ENCODE data around the gene WNT1.

The WNT1 gene

DNA sequence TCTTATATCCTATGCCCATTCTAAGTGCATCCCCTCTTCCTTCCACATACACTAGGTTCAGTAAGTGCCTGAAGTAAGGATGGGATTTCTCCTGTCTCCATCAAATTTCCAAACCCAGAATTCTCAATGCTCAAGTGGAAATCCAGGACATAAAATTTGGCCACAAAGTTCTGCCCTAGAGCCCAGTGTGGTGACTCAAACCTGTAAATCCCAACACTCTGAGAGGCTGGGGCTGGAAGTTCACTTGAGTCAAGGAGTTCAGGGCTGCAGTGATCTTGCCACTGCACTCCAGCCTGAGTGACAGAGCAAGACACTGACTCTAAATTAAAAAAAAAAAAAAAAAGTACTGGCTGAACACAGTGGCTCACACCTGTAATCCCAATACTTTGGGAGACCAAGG, 16.3 kb upstream of the WNT1 start:
- H3K9me3 ChIP-seq (ENCODE audit: insufficient read depth, low read depth, low read length) = no peaks in the 10 kb centered on the region
- H3K4me1 ChIP-seq (ENCODE audit: insufficient read depth, low read length, poor library complexity, severe bottlenecking) = no peaks in the 10 kb centered on the region
- peaks cover 4% of the 10 kb centered on the region for H3K79me2 ChIP-seq (ENCODE audit: insufficient read depth, low read length)
- no peak overlapping the region for H3K9ac ChIP-seq (ENCODE audit: low read depth, low read length, poor library complexity, severe bottlenecking)
- no peak overlapping the region for H2AFZ ChIP-seq (ENCODE audit: low read length)
- H3K27me3 ChIP-seq (ENCODE audit: insufficient read depth, low read length, poor library complexity, severe bottlenecking) = no peaks in the 10 kb centered on the region
- no peak overlapping the region for H3K4me3 ChIP-seq (ENCODE audit: low read length, poor library complexity, severe bottlenecking)
- no peaks in the 10 kb centered on the region for H3K36me3 ChIP-seq (ENCODE audit: insufficient read depth, low read length)
- H3F3A ChIP-seq (ENCODE audit: low read depth) = no peaks in the 10 kb centered on the region
- no peaks in the 10 kb centered on the region for H4K20me1 ChIP-seq (ENCODE audit: insufficient read depth, low read length, poor library complexity, severe bottlenecking)
- no peak overlapping the region for H3K4me2 ChIP-seq (ENCODE audit: low read depth, low read length, poor library complexity, severe bottlenecking)
- H3K9me2 ChIP-seq (replicated peaks; ENCODE audit: low read depth, low read length) = no peaks in the 10 kb centered on the region
- no peak for TF ChIP-seq EZH2phosphoT487 (IDR thresholded peaks at IDR 0.05; ENCODE audit: borderline replicate concordance)
- TF ChIP-seq, protein P1, sequence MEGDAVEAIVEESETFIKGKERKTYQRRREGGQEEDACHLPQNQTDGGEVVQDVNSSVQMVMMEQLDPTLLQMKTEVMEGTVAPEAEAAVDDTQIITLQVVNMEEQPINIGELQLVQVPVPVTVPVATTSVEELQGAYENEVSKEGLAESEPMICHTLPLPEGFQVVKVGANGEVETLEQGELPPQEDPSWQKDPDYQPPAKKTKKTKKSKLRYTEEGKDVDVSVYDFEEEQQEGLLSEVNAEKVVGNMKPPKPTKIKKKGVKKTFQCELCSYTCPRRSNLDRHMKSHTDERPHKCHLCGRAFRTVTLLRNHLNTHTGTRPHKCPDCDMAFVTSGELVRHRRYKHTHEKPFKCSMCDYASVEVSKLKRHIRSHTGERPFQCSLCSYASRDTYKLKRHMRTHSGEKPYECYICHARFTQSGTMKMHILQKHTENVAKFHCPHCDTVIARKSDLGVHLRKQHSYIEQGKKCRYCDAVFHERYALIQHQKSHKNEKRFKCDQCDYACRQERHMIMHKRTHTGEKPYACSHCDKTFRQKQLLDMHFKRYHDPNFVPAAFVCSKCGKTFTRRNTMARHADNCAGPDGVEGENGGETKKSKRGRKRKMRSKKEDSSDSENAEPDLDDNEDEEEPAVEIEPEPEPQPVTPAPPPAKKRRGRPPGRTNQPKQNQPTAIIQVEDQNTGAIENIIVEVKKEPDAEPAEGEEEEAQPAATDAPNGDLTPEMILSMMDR (conservative IDR thresholded peaks at IDR 0.05; ENCODE audit: low read length) = no peak

DNA sequence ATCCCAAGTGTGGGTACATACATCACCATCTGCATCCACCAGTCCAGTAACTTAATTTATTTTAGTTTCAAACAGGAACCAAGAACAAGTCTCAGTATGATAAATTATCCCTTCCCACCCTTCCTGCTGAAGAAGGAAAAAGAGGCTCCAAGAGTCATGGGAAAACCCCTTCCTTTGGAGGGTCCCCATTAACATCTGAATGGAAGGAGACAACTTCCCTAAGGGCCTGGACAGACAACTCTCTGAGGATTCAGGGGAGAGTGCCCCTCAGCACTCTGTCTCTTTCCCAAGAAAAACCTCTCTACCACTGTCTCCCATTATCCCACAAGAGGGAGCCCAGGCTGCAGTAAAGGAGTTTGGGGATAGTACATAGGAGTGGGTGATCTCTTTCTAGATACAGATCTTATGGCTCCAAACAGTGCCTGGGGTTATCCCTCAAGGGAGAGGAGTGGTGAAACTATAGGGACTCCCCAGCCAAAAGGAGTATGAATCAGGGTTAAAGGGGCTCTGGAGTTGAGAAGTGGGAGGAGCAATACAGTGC, 12.8 kb upstream of the WNT1 start:
- H3F3A ChIP-seq (ENCODE audit: low read depth) = no peaks in the 10 kb centered on the region
- no peaks in the 10 kb centered on the region for H4K20me1 ChIP-seq (ENCODE audit: insufficient read depth, low read length, poor library complexity, severe bottlenecking)
- peaks cover 1% of the 10 kb centered on the region for H3K27me3 ChIP-seq (ENCODE audit: insufficient read depth, low read length, poor library complexity, severe bottlenecking)
- no peak for TF ChIP-seq EZH2phosphoT487 (IDR thresholded peaks at IDR 0.05; ENCODE audit: borderline replicate concordance)
- TF ChIP-seq, protein P1 (conservative IDR thresholded peaks at IDR 0.05; ENCODE audit: low read length) = no peak
- H3K9me3 ChIP-seq (ENCODE audit: insufficient read depth, low read depth, low read length) = no peaks in the 10 kb centered on the region
- no peaks in the 10 kb centered on the region for H3K9me2 ChIP-seq (replicated peaks; ENCODE audit: low read depth, low read length)
- no peaks in the 10 kb centered on the region for H3K36me3 ChIP-seq (ENCODE audit: insufficient read depth, low read length)
- no peaks in the 10 kb centered on the region for H3K4me1 ChIP-seq (ENCODE audit: insufficient read depth, low read length, poor library complexity, severe bottlenecking)
- H3K4me2 ChIP-seq (ENCODE audit: low read depth, low read length, poor library complexity, severe bottlenecking) = no peak overlapping the region
- H2AFZ ChIP-seq (ENCODE audit: low read length) = no peak overlapping the region
- no peaks in the 10 kb centered on the region for H3K79me2 ChIP-seq (ENCODE audit: insufficient read depth, low read length)
- no peak overlapping the region for H3K4me3 ChIP-seq (ENCODE audit: low read length, poor library complexity, severe bottlenecking)
- no peak overlapping the region for H3K9ac ChIP-seq (ENCODE audit: low read depth, low read length, poor library complexity, severe bottlenecking)

- no peak overlapping the region for H2AFZ ChIP-seq (ENCODE audit: low read length)
- no peak overlapping the region for H3K4me3 ChIP-seq (ENCODE audit: low read length, poor library complexity, severe bottlenecking)
- H3K9me2 ChIP-seq (replicated peaks; ENCODE audit: low read depth, low read length) = no peaks in the 10 kb centered on the region
- H3F3A ChIP-seq (ENCODE audit: low read depth) = no peaks in the 10 kb centered on the region
- peaks cover 8% of the 10 kb centered on the region for H3K27me3 ChIP-seq (ENCODE audit: insufficient read depth, low read length, poor library complexity, severe bottlenecking)
- H3K4me1 ChIP-seq (ENCODE audit: insufficient read depth, low read length, poor library complexity, severe bottlenecking) = no peaks in the 10 kb centered on the region
- TF ChIP-seq EZH2phosphoT487 (IDR thresholded peaks at IDR 0.05; ENCODE audit: borderline replicate concordance) = no peak
- TF ChIP-seq, protein P1 (conservative IDR thresholded peaks at IDR 0.05; ENCODE audit: low read length) = no peak
- H4K20me1 ChIP-seq (ENCODE audit: insufficient read depth, low read length, poor library complexity, severe bottlenecking) = no peaks in the 10 kb centered on the region
- no peaks in the 10 kb centered on the region for H3K9me3 ChIP-seq (ENCODE audit: insufficient read depth, low read depth, low read length)
- H3K79me2 ChIP-seq (ENCODE audit: insufficient read depth, low read length) = no peaks in the 10 kb centered on the region
- no peaks in the 10 kb centered on the region for H3K36me3 ChIP-seq (ENCODE audit: insufficient read depth, low read length)
- H3K9ac ChIP-seq (ENCODE audit: low read depth, low read length, poor library complexity, severe bottlenecking) = no peak overlapping the region
- no peak overlapping the region for H3K4me2 ChIP-seq (ENCODE audit: low read depth, low read length, poor library complexity, severe bottlenecking)
These were observed 11.8 kb upstream of the WNT1 start for GRCh38 chr12:48966177-48966895.

All from Loucy (cell line).